ENCODE results near the gene NLRC4.
"Not testable (repeated sequence)": the region's sequence is repeated elsewhere in the genome, so short reads cannot be mapped to it uniquely, and the experiment has no call there.

The NLRC4 gene

GRCh38 chr2:32264422-32265105, at the start of gene NLRC4:
Gene NLRC4 (minus strand): TSS chr2:32264886. CDS start chr2:32256775, 8,111 bp downstream.
- DNase-seq (ENCODE audit: low read depth in 2 of 2): no peak

- DNase-seq (ENCODE audit: low read depth in 2 of 2): no peak
Observed at GRCh38 chr2:32310577-32310976, 45.9 kb upstream of the NLRC4 start.

DNA sequence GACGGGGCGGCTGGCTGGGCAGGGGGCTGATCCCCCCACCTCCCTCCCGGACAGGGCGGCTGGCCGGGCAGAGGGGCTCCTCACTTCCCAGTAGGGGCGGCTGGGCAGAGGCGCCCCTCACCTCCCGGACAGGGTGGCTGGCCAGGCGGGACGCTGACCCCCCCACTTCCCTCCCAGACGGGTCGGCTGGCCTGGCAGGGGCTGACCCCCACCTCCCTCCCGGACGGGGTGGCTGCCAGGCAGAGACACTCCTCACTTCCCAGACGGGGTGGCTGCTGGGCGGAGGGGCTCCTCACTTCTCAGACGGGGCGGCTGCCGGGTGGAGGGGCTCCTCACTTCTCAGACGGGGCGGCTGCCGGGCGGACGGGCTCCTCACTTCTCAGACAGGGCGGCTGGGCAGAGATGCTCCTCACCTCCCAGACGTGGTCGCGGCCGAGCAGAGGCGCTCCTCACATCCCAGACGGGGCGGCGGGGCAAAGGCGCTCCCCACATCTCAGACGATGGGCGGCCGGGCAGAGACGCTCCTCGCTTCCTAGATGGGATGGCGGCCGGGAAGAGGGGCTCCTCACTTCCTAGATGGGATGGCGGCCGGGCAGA, 29.4 kb upstream of the NLRC4 start:
- DNase-seq (ENCODE audit: low read depth in 2 of 2): not testable (repeated sequence)

GRCh38 chr2:32293493-32293892, 28.8 kb upstream of the NLRC4 start:
- DNase-seq (ENCODE audit: low read depth in 2 of 2): not testable (repeated sequence)

- DNase-seq (ENCODE audit: low read depth in 2 of 2): no peak
Observed at GRCh38 chr2:32291746-32292145, 27.1 kb upstream of the NLRC4 start.

GRCh38 chr2:32290000-32290339, 25.3 kb upstream of the NLRC4 start:
- DNase-seq (ENCODE audit: low read depth in 2 of 2): no peak

DNA sequence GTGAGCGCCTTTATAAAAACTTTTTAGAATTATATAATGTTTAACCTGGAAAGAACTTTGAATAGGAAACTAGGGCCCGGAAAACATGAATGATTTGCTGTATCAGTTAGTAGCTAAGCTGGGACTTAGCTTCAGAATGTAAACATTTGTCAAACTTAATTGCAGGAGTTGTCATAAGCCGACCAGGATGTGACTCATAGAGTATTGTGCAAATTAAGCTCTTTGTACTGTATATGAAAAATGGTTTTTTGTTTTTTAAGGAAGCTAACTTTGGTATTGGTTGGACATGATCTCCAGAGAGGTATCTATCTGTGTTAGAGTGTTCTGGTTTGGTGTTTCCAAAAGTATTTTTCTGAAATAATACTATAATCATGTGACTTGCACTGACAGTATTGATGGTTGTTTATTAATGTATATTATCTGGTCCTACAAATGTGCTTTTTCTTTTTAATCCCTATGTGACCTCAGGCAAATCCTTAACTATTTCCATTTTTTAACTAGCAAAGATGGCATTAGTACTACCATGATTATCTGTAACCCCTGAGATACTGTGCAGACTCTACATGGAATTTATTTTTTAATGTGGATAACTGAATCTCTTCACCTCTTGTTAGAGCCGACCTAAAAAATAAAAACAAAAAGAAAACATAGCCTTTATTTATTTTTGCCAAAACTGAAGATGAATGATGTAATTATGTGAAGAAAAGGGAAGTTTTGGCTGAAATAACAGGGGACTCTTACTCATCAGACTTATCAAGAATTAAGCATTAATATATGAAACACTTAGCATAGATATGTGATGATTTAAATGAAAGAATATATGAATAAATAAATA, 24.7 kb upstream of the NLRC4 start:
- DNase-seq (ENCODE audit: low read depth in 2 of 2): no peak

DNA sequence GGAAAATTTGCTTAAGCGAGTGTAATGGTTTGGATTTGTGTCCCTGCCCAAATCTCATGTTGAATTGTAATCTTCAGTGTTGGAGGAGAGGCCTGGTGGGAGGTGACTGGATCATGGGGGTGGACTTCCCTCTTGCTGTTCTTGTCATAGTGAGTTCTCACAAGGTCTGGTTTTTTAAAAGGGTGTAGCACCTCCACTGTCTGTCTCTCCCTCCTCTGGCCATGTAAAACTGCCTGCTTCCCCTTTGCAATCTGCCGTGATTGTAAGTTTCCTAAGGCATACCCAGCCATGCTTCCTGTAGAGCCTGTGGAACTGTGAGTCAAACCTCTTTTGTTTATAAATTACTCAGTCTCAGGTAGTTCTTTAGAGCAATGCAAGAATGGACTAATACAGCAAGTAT, 19.6 kb upstream of the NLRC4 start:
- DNase-seq (ENCODE audit: low read depth in 2 of 2): no peak

GRCh38 chr2:32278478-32278853, 13.8 kb upstream of the NLRC4 start:
- DNase-seq (ENCODE audit: low read depth in 2 of 2): no peak

DNA sequence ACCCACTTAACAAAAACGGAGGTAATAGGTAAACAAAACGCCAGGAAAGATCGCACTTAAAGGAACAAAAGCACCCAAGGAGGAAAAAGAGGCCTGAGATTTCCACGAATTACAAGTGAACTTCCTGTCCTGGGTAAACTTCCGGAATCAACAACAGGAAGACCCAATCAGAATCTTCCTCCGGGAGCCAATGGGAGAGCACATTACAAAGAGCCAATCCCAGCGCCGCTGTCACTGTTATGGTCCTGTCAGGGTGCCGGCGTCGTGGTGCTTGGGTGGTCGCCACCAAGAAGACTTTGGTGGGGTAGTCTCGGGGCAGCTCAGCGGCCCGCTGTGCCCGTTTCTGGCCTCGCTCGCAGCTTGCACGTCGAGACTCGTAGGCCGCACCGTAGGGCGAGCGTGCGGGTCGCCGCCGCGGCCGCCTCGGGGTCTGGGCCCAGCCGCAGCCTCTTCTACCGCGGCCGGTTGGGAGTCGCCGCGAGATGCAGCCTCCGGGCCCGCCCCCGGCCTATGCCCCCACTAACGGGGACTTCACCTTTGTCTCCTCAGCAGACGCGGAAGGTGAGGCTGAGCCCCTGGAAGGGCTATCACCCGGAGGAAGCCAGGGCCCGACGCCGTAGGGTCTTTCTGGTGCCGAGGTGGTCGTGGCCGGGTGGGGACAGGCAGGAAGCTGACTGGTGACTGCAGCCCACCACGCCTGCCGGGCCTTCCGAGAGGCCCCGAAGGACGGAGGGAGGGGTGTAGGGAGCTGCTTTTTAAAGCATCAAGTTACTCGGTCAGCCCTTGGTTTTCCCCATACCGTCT, 13.2 kb upstream of the NLRC4 start, which contains the start of gene YIPF4:
Gene YIPF4, plus strand, starts transcription at position 231 of the 804 bp plus-strand sequence. Its CDS starts 252 bp downstream, at position 483.
- DNase-seq (ENCODE audit: low read depth in 2 of 2): peak; percentile 79 to 85

GRCh38 chr2:32277363-32277673, 12.6 kb upstream of the NLRC4 start:
- no peak for DNase-seq (ENCODE audit: low read depth in 2 of 2)

DNA sequence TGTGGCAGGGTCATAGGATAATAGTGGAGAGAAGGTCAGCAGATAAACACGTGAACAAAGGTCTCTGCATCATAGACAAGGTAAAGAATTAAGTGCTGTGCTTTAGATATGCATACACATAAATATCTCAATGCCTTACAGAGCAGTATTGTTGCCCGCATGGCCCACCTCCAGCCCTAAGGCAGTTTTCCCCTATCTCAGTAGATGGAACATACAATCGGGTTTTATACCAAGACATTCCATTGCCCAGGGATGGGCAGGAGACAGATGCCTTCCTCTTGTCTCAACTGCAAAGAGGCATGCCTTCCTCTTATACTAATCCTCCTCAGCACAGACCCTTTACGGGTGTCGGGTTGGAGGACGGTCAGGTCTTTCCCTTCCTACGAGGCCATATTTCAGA, 11.1 kb upstream of the NLRC4 start:
- not testable (repeated sequence) for DNase-seq (ENCODE audit: low read depth in 2 of 2)

- no peak for DNase-seq (ENCODE audit: low read depth in 2 of 2)
Observed at GRCh38 chr2:32274289-32274688, 9.6 kb upstream of the NLRC4 start.

GRCh38 chr2:32272279-32272678, 7.6 kb upstream of the NLRC4 start:
- DNase-seq (ENCODE audit: low read depth in 2 of 2): no peak

- no peak for DNase-seq (ENCODE audit: low read depth in 2 of 2)
Observed at GRCh38 chr2:32271063-32271462, 6.4 kb upstream of the NLRC4 start.

GRCh38 chr2:32262105-32262504, 2.6 kb downstream of the NLRC4 start:
- DNase-seq (ENCODE audit: low read depth in 2 of 2): no peak

- no peak for DNase-seq (ENCODE audit: low read depth in 2 of 2)
Observed at GRCh38 chr2:32260376-32260775, 4.3 kb downstream of the NLRC4 start.

GRCh38 chr2:32258242-32258641, 6.4 kb downstream of the NLRC4 start:
- no peak for DNase-seq (ENCODE audit: low read depth in 2 of 2)

DNA sequence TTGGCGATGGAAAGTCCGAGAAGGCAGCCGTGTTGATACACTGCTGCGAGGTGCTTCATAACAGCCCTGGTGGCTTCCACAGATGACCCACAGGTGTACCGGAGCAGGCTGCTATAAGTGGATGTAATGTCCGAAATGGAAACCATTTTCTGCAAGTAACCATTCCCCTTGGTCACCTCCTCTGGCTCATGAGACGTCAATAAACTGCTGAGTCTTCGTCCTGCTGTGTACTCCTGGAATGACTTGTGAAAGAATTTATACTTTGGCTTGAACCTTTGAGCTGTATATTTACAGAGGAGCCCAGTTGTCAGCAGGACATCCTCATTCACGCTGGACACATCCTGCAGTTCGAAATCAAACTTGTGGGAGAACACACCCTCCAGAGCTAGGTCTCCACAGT, 14.4 kb downstream of the NLRC4 start:
- DNase-seq (ENCODE audit: low read depth in 2 of 2): no peak

DNA sequence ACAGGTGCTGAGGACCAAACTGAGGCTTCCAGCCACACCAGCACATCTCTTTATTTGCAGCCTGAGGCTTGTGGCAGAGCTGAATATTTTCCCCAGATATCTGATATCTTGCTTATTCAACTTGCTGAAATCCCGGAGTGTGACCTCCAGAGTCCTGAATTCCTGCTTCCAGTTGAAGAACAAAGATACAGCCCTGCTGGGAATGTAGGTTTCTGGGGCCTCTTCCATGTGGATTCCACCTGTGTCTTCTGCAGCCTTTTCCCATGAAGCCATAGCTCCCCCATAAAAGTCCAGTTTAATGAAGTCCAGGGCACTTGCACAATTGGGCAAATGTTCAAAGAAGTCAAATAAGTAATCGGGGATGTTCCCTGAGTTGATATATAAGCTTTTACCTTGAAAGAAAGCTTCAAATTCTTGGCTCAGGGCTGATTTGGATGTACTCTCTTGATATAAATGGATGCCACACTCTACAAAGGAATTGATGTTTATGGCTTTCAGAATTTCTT, 14.9 kb downstream of the NLRC4 start:
- DNase-seq (ENCODE audit: low read depth in 2 of 2): no peak

- DNase-seq (ENCODE audit: low read depth in 2 of 2): no peak
Observed at GRCh38 chr2:32248299-32248698, 16.4 kb downstream of the NLRC4 start.

DNA sequence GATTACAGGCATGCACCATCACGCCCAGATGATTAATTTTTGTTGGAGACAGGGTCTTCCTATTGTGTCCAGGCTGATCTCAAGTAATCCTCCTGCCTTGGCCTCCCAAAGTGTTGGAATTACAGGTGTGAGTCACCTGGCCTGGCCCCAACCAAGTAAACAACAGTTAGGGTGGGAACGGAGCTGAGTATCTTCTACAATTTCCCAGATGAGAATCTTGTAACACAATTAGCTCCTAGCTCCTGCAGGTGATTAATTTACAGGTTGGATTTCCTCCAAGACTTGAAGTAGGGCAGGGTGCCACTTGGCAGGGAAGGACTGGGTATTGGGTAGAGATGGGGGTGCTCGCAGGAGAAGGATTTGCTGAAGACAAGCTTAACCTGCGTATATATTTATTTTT, 17.8 kb downstream of the NLRC4 start:
- no peak for DNase-seq (ENCODE audit: low read depth in 2 of 2)

Measured in stimulated activated CD8-positive, alpha-beta memory T cell treated with anti-CD3 and anti-CD28 coated beads, Interleukin-2, amount 100 ng/mL, for 1 hour (primary cell).